ENCODE results near the gene OBSCN. TPM values are rescaled to one million over a fixed set of nuclear protein-coding genes. Genes with fewer than 3 reads are reported as not detected.

OBSCN gene
- total and polyA plus RNA-seq, 2 of the 13 experiments (the other 11 are each of a cell fraction or from before 2014, with no cell fraction given): 0.20 TPM

DNA sequence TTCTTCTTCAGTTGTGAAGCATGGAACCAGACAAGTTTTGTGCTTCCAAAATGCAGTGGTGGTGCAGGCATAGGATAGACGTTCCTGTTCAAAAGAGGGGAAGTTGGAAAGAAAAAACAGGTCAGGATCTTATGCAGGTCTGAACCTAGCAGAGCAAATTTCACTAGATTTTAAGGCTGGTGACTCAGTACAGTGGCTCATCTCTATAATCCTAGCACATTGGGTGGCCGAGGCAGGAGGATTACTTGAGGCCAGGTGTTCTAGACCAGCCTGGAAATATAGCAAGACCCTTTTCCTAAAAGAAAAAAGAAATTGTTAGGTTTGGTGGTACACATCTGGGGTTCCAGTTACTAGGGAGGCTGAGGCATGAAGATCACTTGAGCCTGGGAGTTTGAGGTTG lies 88.1 kb downstream of the OBSCN start (continued):
- TF ChIP-seq, protein P1, sequence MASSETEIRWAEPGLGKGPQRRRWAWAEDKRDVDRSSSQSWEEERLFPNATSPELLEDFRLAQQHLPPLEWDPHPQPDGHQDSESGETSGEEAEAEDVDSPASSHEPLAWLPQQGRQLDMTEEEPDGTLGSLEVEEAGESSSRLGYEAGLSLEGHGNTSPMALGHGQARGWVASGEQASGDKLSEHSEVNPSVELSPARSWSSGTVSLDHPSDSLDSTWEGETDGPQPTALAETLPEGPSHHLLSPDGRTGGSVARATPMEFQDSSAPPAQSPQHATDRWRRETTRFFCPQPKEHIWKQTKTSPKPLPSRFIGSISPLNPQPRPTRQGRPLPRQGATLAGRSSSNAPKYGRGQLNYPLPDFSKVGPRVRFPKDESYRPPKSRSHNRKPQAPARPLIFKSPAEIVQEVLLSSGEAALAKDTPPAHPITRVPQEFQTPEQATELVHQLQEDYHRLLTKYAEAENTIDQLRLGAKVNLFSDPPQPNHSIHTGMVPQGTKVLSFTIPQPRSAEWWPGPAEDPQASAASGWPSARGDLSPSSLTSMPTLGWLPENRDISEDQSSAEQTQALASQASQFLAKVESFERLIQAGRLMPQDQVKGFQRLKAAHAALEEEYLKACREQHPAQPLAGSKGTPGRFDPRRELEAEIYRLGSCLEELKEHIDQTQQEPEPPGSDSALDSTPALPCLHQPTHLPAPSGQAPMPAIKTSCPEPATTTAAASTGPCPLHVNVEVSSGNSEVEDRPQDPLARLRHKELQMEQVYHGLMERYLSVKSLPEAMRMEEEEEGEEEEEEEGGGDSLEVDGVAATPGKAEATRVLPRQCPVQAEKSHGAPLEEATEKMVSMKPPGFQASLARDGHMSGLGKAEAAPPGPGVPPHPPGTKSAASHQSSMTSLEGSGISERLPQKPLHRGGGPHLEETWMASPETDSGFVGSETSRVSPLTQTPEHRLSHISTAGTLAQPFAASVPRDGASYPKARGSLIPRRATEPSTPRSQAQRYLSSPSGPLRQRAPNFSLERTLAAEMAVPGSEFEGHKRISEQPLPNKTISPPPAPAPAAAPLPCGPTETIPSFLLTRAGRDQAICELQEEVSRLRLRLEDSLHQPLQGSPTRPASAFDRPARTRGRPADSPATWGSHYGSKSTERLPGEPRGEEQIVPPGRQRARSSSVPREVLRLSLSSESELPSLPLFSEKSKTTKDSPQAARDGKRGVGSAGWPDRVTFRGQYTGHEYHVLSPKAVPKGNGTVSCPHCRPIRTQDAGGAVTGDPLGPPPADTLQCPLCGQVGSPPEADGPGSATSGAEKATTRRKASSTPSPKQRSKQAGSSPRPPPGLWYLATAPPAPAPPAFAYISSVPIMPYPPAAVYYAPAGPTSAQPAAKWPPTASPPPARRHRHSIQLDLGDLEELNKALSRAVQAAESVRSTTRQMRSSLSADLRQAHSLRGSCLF (CRISPR knock-in tag; IDR thresholded peaks at IDR 0.05; ENCODE audit: borderline replicate concordance): no peak
- no peak for TF ChIP-seq ZIK1 (CRISPR knock-in tag; IDR thresholded peaks at IDR 0.05; ENCODE audit: borderline replicate concordance, low read depth)

DNA sequence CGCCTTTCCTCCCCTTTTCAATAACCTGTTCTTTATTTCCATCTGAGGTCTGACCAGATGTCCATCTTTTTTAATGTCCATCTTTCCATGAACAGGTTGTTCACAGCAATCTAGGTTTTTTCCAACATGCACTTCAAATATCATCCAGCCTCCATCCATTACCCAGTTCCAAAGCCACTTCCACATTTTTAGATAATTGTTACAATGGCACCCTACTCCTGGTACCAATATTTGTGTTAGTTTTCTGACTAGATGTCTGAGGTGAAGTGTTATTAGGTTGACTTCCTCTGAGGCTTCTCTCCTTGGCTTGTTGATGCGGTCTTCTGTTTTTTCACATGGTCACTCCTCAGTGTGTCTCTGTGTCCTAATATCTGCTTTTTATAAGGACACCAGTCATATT lies 89.4 kb downstream of the OBSCN start:
- H3K9ac ChIP-seq (ENCODE audit: insufficient read depth, low read depth, low read length): no peak overlapping the region
- FAIRE-seq: no peak
- H4K20me1 ChIP-seq (ENCODE audit: insufficient read depth, low read length): no peaks in the 10 kb centered on the region
- H2AFZ ChIP-seq (ENCODE audit: low read length): no peak overlapping the region
- ChIA-PET CTCF (ENCODE audit: low intra/inter-chr PET ratio, low total read pairs) (no interaction called here), POLR2A (no interaction called here)
- no peak overlapping the region for H3K27ac ChIP-seq (ENCODE audit: extremely low read length, insufficient read depth, low read length)
- no peak overlapping the region for H3K4me2 ChIP-seq (ENCODE audit: low read depth, low read length)
- no peak for DNase-seq (ENCODE audit: low spot score)
- no peaks in the 10 kb centered on the region for H3K4me1 ChIP-seq (ENCODE audit: insufficient read depth, low read length)
- 1% methylated on average over 2 of the region's 2 CpGs for WGBS (ENCODE audit: low lambda C conversion rate)
- intact Hi-C loops (cut with micrococcal nuclease; ENCODE audit: unreplicated experiment): no loop called here
- TF ChIP-seq ZNF260 (CRISPR knock-in tag; IDR thresholded peaks at IDR 0.05; ENCODE audit: borderline replicate concordance, low read depth) (no peak), ZNF124 (CRISPR knock-in tag; IDR thresholded peaks at IDR 0.05) (no peak), HNRNPL (IDR thresholded peaks at IDR 0.05; ENCODE audit: low read depth, low read length) (no peak), ZNF430 (CRISPR knock-in tag; IDR thresholded peaks at IDR 0.05) (no peak), KLF15 (CRISPR knock-in tag; IDR thresholded peaks at IDR 0.05; ENCODE audit: borderline replicate concordance) (no peak), RFX5 (IDR thresholded peaks at IDR 0.05; ENCODE audit: low read depth, low read length) (no peak)
- BruUV-seq (replicated peaks): no TSS peak
- in situ Hi-C loops (cut with HindIII; ENCODE audit: extremely low pct_ligation_motif_present, low pct_unique_long_range_greater_than_20kb): no loop called here
- H3K36me3 ChIP-seq (replicated peaks in 1 of 2; ENCODE audit: control insufficient read depth in 1 of 2, insufficient read depth in 2 of 2, low read length in 2 of 2): no peaks in the 10 kb centered on the region
- ATAC-seq: no peak
- peaks cover 15% of the 10 kb centered on the region for H3K9me3 ChIP-seq (ENCODE audit: low read length)
- no peak overlapping the region for H3K4me3 ChIP-seq (replicated peaks in 1 of 3; ENCODE audit: insufficient read depth in 1 of 3, low read depth in 2 of 3, low read length in 3 of 3)
- H3K27me3 ChIP-seq (ENCODE audit: control insufficient read depth in 1 of 2, insufficient read depth in 2 of 2, low read length in 2 of 2): peaks cover 2 to 21% of the 10 kb centered on the region in 2 experiments; a peak in 2 of 5 replicates
- no peaks in the 10 kb centered on the region for H3K79me2 ChIP-seq (ENCODE audit: insufficient read depth, low read length)
